SW 1271 (cell line): Measurements from ENCODE around the gene RSAD1.
"Not testable (repeated sequence)": the region's sequence is repeated elsewhere in the genome, so short reads cannot be mapped to it uniquely, and the experiment has no call there.

Source experiments
- DNase-seq, 2 experiments: peaks; one replicate each; lab custom pipeline; 2025; lab: John Stamatoyannopoulos, UW

RSAD1 gene

DNA sequence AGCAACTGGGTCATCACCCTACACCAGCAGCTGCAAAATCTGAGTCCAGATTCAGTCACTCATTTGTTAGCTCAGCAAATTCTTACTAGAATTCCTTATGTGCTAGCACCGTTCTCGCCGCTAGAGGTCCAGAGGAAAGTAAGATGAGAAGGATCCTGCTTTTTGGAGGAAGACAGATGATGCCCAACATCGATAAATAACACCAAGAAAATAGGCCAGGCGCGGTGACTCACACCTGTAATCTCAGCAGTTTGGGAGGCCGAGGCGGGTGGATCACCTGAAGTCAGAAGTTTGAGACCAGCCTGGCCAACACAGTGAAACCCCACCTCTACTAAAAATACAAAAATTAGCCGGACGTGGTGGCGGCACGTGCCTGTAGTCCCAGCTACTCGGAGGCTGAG, 5.9 kb upstream of the RSAD1 start:
- peak in 1 of 2 experiments; percentile 5 for DNase-seq

DNA sequence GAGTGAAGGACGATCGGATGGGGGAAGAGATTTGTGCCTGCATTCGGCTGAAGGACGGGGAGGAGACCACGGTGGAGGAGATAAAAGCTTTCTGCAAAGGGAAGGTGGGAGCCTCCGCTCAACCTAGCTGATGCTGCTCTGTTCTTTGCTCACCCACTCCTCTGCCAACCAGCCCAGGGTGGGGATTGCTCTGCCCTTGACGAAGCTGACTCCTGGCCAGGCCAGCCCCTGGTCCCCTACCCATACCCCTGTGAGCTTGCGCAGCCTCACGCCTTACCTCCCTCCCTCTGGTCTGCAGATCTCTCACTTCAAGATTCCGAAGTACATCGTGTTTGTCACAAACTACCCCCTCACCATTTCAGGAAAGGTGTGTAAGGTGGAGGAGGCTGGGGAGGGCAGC, 4.8 kb upstream of the RSAD1 start:
- DNase-seq = no peak

GRCh38 chr17:50474523-50474922, 4.1 kb upstream of the RSAD1 start:
- DNase-seq = no peak

DNA sequence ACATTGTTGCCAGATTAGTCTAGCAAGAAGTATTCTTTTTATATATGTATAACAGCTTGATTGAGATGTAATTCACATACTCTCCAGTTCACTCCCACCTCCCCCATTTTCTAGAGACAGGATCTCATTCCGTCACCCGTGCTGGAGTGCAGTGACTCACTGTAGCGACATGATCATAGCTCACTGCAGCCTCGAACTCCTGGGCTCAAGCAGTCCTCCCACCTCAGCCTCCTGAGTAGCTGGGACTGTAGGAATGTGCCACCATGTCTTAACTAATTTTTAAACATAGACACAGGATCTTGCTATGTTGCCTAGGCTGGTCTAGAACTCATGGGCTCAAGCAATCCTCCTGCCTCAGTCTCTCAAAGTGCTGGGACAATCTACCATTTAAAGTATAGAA, 3.3 kb upstream of the RSAD1 start:
- no peak for DNase-seq

DNA sequence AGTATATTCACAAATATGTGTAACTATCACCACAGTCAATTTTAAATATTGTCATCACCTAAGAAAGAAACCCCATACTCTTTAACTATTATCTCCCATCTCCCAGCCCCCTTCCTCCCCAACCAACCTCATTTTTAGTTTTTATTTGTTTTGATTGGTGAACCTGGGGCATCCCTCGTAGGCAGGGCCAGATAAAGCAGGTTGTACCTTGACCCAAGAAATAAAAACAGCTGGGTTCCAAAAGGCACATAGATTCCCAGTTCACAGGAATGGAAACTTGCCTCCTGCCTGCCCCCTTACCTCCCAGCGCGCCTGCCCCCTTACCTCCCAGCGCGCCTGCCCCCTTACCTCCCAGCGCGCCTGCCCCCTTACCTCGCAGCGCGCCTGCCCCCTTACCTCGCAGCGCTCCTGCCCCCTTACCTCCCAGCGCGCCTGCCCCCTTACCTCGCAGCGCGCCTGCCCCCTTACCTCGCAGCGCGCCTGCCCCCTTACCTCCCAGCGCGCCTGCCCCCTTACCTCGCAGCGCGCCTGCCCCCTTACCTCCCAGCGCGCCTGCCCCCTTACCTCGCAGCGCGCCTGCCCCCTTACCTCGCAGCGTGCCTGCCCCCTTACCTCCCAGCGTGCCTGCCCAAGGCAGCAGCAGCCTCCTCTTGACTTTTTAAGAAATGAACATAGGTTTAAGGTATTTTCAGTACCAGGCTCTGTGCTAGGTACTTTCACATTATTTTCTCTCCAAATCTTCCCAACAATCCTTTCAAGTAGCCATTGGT, 2.7 kb upstream of the RSAD1 start:
- not testable (repeated sequence) for DNase-seq

GRCh38 chr17:50476545-50477315, 1.9 kb upstream of the RSAD1 start:
- no peak for DNase-seq

DNA sequence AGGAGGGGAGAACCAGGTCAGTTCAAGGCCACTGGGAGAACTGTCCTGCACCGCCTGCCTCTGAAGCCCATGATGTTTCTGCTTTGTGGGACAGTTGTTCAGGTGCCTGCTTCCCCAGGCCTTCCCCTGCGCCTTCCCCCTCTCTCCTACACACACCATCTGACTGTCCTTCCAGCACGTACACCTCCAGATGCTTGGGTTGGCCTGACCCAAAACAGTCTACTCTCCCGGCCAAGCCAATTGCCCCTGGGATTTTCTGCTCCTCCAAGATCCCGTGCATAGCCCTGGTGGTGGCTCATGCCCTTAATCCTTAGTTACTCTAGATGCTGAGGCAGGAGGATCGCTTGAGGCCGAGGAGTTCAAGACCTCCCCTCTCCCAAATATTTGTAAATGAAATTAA, 684 bp upstream of the RSAD1 start:
- DNase-seq = no peak

DNA sequence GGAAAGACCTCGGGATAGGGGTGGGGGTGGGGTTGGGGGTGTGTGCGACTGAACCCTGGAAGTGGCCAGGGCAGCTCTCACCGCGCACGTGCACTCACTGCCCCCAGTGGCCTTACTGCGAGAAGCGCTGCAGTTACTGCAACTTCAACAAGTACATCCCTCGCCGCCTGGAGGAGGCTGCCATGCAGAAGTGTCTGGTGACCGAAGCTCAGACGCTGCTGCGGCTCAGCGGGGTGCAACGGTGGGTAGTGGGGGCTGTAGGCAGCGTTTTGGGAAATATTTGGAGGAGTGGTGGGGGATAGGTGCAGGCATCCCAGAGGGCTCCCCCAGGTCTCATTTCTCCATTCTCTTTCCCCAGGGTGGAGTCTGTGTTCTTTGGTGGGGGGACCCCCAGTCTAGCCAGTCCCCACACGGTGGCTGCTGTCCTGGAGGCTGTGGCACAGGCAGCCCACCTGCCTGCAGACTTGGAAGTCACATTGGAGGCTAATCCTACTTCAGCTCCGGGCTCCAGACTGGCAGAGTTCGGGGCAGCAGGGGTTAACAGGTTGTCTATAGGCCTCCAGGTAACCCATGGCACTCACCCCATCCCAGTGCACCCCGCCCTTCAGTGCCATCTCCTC, 972 bp downstream of the RSAD1 start:
- DNase-seq = peak; percentile 77

DNA sequence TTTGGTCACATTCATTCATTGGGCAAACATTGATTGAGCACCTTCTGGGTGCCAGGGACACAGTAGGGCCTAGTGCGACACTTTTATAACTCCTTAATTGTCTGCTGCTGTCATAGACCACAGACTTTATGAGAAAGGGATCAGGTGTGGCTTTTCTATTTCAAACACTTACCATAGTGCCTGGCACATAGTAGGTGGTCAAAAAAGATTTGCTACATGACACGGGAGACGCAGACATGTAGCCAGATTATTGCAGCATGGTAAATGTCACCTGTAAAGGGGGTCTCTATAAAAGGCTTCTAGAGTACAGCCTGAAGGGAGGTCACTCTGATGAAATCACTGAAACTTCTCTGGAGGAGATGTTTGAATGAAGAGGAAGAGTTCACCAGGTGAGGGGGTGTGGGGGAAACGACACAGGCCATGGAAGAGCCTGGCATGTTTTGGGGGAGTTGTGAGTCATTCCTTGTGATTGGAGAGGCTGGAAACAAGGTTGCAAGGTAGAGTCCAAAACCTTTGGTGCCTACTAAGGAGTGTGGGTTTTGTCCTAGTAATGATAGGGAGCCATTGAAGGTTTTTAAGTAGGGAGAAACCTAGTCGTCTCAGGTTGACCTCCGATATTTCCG, 1.6 kb downstream of the RSAD1 start:
- no peak for DNase-seq

- DNase-seq = no peak
Measured at GRCh38 chr17:50480854-50481490, 2.3 kb downstream of the RSAD1 start.

DNA sequence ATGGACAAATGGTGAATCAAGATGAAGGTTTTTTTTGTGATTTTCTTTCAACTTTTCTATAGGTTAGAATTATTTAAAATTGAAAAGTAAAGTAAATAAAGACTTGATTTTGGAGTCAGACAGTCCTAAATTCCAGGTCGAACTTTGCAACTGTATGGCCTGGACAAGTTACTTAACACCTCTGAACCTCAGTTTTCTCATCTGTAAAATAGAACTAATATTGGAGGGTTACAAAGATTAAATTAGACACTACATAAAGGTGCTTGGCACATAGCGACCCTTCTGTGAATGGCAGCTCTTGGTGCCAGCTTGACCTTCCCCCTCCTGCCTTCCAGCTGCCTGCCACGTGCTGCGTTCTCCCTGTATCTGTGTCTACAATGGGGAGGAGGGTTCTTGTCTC, 3.0 kb downstream of the RSAD1 start:
- DNase-seq = no peak

- no peak for DNase-seq
Measured at GRCh38 chr17:50482110-50482509, 3.5 kb downstream of the RSAD1 start.

DNA sequence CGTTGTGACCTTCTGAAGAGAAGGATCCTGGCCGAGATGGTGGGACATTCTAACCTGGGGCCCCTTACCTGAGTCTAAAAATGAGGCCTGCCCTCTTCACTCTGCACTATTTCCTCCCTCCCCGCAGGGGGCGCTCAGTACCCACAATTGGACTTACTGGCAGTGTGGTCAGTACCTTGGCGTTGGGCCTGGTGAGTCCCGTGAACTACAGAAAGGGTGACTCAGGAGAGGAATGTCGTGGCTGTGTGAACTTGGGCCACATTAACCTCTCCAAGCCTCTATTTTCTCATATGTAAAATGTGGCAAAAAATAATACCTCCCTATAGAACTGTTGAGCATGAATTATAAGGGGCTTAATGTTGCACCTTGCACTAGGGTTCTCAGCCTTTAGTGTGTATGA, 3.9 kb downstream of the RSAD1 start:
- peak; percentile 66 to 93 for DNase-seq

GRCh38 chr17:50483266-50483665, 4.6 kb downstream of the RSAD1 start:
- DNase-seq = no peak

DNA sequence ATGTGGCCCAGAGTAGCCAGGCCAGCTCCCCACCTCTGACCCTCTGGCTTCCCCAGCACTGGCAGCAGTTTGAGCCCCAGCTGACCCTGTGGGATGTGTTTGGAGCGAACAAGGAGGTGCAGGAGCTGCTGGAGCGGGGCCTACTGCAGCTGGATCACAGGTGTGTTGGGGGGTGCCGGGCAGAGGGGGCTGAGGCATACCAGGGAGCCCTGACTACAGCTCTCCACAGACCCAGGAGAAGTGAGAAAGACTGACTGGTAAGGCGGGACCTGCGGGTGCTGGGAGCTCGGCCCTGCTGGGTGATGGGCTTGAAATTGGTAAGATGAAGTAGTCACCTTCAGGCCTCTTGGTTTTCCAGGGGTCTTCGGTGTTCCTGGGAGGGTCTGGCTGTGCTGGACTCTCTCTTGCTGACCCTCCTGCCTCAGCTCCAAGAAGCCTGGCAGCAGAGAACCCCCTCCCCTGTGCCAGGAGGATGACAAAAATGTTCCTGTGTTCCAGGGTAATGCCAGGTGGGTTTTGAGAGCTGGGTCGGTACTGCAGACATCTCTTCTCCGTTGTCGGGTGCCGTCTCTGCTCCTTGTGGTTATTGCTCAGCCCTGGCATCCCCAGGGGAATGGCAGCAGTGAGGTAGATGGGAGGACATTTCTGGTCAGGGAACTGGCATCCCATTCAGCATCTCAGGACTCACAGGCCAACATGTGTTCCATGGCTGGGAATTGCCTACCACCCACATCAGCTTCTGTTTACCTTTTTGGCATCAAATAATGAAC, 5.9 kb downstream of the RSAD1 start:
- DNase-seq = no peak

- no peak for DNase-seq
Measured at GRCh38 chr17:50487213-50488096, 8.8 kb downstream of the RSAD1 start.

DNA sequence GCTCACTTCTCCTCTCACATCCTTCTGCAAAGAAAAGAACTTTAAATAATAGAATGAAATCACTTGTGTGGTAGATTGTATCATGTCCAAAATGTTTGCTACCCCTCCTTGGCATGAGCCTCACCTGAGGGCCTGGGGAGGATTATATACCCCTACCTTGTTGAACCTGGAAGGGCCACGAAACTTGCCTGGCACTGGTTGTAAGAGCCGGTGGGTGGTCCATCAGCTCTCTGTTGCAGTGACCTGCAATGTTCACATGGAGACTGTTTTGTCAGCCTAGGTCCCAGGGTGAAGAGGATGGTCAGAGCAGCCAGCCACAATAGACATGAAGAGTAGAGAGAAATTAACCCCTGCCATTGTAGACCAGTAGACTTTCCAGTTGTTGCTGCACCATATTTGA, 10.2 kb downstream of the RSAD1 start:
- no peak for DNase-seq

DNA sequence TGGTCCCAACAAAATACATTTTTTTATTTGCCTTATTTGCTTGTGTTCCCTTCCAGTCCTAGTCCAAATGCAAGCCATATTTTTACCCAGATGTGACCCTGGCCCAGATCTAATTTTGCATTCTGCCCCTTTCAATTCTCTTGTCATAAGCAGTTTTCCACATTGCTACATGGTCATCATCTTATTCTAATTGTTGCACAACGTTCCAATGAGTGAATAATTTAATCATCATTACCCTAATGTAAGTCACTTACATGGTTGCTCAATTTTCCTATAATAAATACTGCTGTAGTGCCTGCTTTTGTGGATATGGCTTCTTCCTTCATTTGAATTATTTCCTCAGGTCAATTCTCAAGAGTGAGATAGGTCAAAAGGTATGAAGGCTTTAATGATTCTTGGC, 12.8 kb downstream of the RSAD1 start:
- DNase-seq = no peak

GRCh38 chr17:50492214-50492613, 13.6 kb downstream of the RSAD1 start:
- no peak for DNase-seq

- DNase-seq = no peak
Measured at GRCh38 chr17:50493744-50494143, 15.1 kb downstream of the RSAD1 start.
